Peyer's patch (tissue), 4 donors: Measurements from ENCODE around the gene CLMN. TPM values are rescaled to one million over a fixed set of nuclear protein-coding genes. Genes with fewer than 3 reads are reported as not detected.

Experiments
- DNase-seq, 3 donors: peaks; one replicate each; pipeline ENCODE4 v3.0.0-alpha.2; 2017 to 2019
- H3K27ac ChIP-seq, 4 donors: fragments of 200-600 bp; sonication (generic); one replicate each; pipeline ENCODE4 v1.5.1; 2016 to 2019
- H3K27me3 ChIP-seq, 2 donors: fragments of 200-600 bp; sonication (generic); one replicate each; pipeline ENCODE4 v1.5.1; 2019
- H3K36me3 ChIP-seq, 3 donors: fragments of 200-600 bp; sonication (generic); one replicate each; pipeline ENCODE4 v1.5.1; 2016 to 2019
- H3K4me1 ChIP-seq, 4 donors: fragments of 200-600 bp; sonication (generic); one replicate each; pipeline ENCODE4 v1.5.1; 2016 to 2019
- H3K4me3 ChIP-seq, 4 donors: fragments of 200-600 bp; sonication (generic); 1 replicate in 3 of 4; 2 replicates in 1 of 4; pipeline ENCODE4 v1.5.1; 2016 to 2019; ENCODE audit warnings: mild to moderate bottlenecking in 1 of 4
- H3K9me3 ChIP-seq, 4 donors: fragments of 200-600 bp; sonication (generic); one replicate each; pipeline ENCODE4 v1.5.1; 2016 to 2019; ENCODE audit warnings: mild to moderate bottlenecking in 1 of 4
- CTCF ChIP-seq, 6 experiments: fragments of 450-650 bp in 4 of 6; fragments of 200-600 bp in 2 of 6; sonication (generic) in 1 of 6; IDR thresholded peaks; one replicate each; pipeline ENCODE4 v1.5.1; 2017 to 2019; ENCODE audit warnings: antibody characterized with exemption in 6 of 6, mild to moderate bottlenecking in 3 of 6, moderate library complexity in 1 of 6
- POLR2A ChIP-seq, 2 donors: fragments of 450-650 bp; IDR thresholded peaks; one replicate each; pipeline ENCODE4 v1.5.1; 2017; ENCODE audit warnings: antibody characterized with exemption in 2 of 2, mild to moderate bottlenecking in 2 of 2, moderate library complexity in 2 of 2
- total RNA-seq, 4 donors: library from RNA; depleted of rRNA; stranded (reverse); fragments of >200 nt; gene quantifications; one replicate each; pipeline ENCODE4 v1.1.0, GENCODE V29; 2016

Gene CLMN
- total RNA-seq, 4 donors from 2014 or later, result 18.7 to 38.8 (median 36.4) TPM

GRCh38 chr14:95297832-95298231, 21.9 kb downstream of the CLMN start:
- TF ChIP-seq POLR2A (IDR thresholded peaks at IDR 0.05) (no peak), CTCF (IDR thresholded peaks at IDR 0.05) (no peak)
- DNase-seq, result no peak
- peaks cover 0 to 27% (median 6%) of the 10 kb centered on the region in 4 donors for H3K4me1 ChIP-seq

GRCh38 chr14:95296966-95297365, 22.7 kb downstream of the CLMN start:
- Histone ChIP-seq H3K9me3 (peaks cover 0 to 5% (median 0%) of the 10 kb centered on the region in 4 donors), H3K4me3 (no peak overlapping the region), H3K27ac (no peak overlapping the region), H3K4me1 (peaks cover 0 to 23% (median 6%) of the 10 kb centered on the region in 4 donors), H3K27me3 (no peaks in the 10 kb centered on the region), H3K36me3 (no peaks in the 10 kb centered on the region)
- TF ChIP-seq CTCF (IDR thresholded peaks at IDR 0.05) (no peak), POLR2A (IDR thresholded peaks at IDR 0.05) (no peak)
- DNase-seq, result no peak

More at GRCh38 chr14:95297832-95298231, 21.9 kb downstream of the CLMN start:
- Histone ChIP-seq H3K27ac (no peak overlapping the region), H3K36me3 (no peaks in the 10 kb centered on the region), H3K9me3 (peaks cover 0 to 5% (median 0%) of the 10 kb centered on the region in 4 donors), H3K27me3 (no peaks in the 10 kb centered on the region), H3K4me3 (no peak overlapping the region)

- H3K27me3 ChIP-seq, result no peaks in the 10 kb centered on the region
- H3K9me3 ChIP-seq, result peaks cover 0 to 5% (median 0%) of the 10 kb centered on the region in 4 donors
- no peaks in the 10 kb centered on the region for H3K36me3 ChIP-seq
- TF ChIP-seq CTCF (IDR thresholded peaks at IDR 0.05) (no peak), POLR2A (IDR thresholded peaks at IDR 0.05) (no peak)
- DNase-seq, result no peak
- H3K27ac ChIP-seq, result no peak overlapping the region
- no peak overlapping the region for H3K4me3 ChIP-seq
- peaks cover 0 to 29% (median 11%) of the 10 kb centered on the region in 4 donors for H3K4me1 ChIP-seq
Observed at GRCh38 chr14:95295600-95296376, 23.9 kb downstream of the CLMN start.

GRCh38 chr14:95294834-95295599, 24.7 kb downstream of the CLMN start:
- Histone ChIP-seq H3K4me3 (no peak overlapping the region), H3K9me3 (peaks cover 0 to 5% (median 0%) of the 10 kb centered on the region in 4 donors), H3K4me1 (peaks cover 0 to 21% (median 9%) of the 10 kb centered on the region in 4 donors), H3K27me3 (no peaks in the 10 kb centered on the region), H3K36me3 (no peaks in the 10 kb centered on the region), H3K27ac (no peak overlapping the region)
- TF ChIP-seq POLR2A (IDR thresholded peaks at IDR 0.05), result no peak
- TF ChIP-seq CTCF (IDR thresholded peaks at IDR 0.05), result no peak
- DNase-seq, result no peak

GRCh38 chr14:95294320-95294719, 25.4 kb downstream of the CLMN start:
- Histone ChIP-seq H3K4me3 (no peak overlapping the region), H3K36me3 (no peaks in the 10 kb centered on the region), H3K27me3 (no peaks in the 10 kb centered on the region), H3K4me1 (peaks cover 0 to 17% (median 5%) of the 10 kb centered on the region in 4 donors), H3K27ac (no peak overlapping the region), H3K9me3 (peaks cover 0 to 5% (median 0%) of the 10 kb centered on the region in 4 donors)
- DNase-seq, result no peak
- TF ChIP-seq CTCF (IDR thresholded peaks at IDR 0.05) (no peak), POLR2A (IDR thresholded peaks at IDR 0.05) (no peak)
